GM23338 (cell line): ENCODE results near the gene THUMPD3. TPM values are rescaled to one million over a fixed set of nuclear protein-coding genes. Genes with fewer than 3 reads are reported as not detected.

Experiments
- ATAC-seq: fragments of 200-7000 bp; cut with Tn5 transposase; 3 replicates; pipeline ENCODE4 v1.9.1; 2020
- DNase-seq: peaks from one replicate; pipeline ENCODE4 v3.0.0-alpha.2; 2015; ENCODE audit warnings: low spot score
- H2AFZ ChIP-seq: fragments of 200-600 bp; sonication (generic); 2 replicates; pipeline ENCODE4 v1.8.0; 2016; ENCODE audit warnings: antibody characterized with exemption, mild to moderate bottlenecking, moderate library complexity
- H3F3A ChIP-seq: fragments of 200-600 bp; sonication (generic); replicated peaks from 2 replicates; pipeline ENCODE4 v1.8.0; 2017; ENCODE audit warnings: antibody characterized with exemption, mixed run types, low read depth
- H3K27ac ChIP-seq: fragments of 200-600 bp; sonication (generic); 2 replicates; pipeline ENCODE4 v1.6.1; 2016; ENCODE audit warnings: low read depth
- H3K27me3 ChIP-seq: fragments of 200-600 bp; sonication (generic); 2 replicates; pipeline ENCODE4 v1.8.0; 2016; ENCODE audit warnings: mild to moderate bottlenecking, mixed run types, moderate library complexity; ENCODE audit not compliant: insufficient read depth
- H3K36me3 ChIP-seq: fragments of 200-600 bp; sonication (generic); 2 replicates; pipeline ENCODE4 v1.8.0; 2016; ENCODE audit warnings: mild to moderate bottlenecking; ENCODE audit not compliant: insufficient read depth
- H3K4me1 ChIP-seq: fragments of 200-600 bp; sonication (generic); 2 replicates; pipeline ENCODE4 v1.8.0; 2016; ENCODE audit warnings: mild to moderate bottlenecking, moderate library complexity; ENCODE audit not compliant: insufficient read depth
- H3K4me2 ChIP-seq: fragments of 200-600 bp; sonication (generic); 2 replicates; pipeline ENCODE4 v1.7.1; 2017; ENCODE audit warnings: mixed run types
- H3K4me3 ChIP-seq: fragments of 200-600 bp; sonication (generic); 2 replicates; pipeline ENCODE4 v1.6.1; 2016; ENCODE audit warnings: mixed run types
- H3K79me2 ChIP-seq: fragments of 200-600 bp; sonication (generic); replicated peaks from 2 replicates; pipeline ENCODE4 v1.8.0; 2017; ENCODE audit warnings: mild to moderate bottlenecking; ENCODE audit not compliant: insufficient read depth
- H3K9me2 ChIP-seq: fragments of 200-600 bp; sonication (generic); 2 replicates; pipeline ENCODE4 v1.8.0; 2017; ENCODE audit not compliant: insufficient read depth
- H4K20me1 ChIP-seq: fragments of 200-600 bp; sonication (generic); replicated peaks from 2 replicates; pipeline ENCODE4 v1.8.0; 2017; ENCODE audit warnings: mild to moderate bottlenecking; ENCODE audit not compliant: insufficient read depth
- H3K27ac Mint-ChIP-seq: 2 replicates; pipeline ENCODE4 v1.8.0; 2020; ENCODE audit warnings: inconsistent platforms, mild to moderate bottlenecking, moderate library complexity, mixed read lengths
- H3K27me3 Mint-ChIP-seq: 3 replicates; pipeline ENCODE4 v1.8.0; 2022; ENCODE audit warnings: low read depth, mild to moderate bottlenecking, moderate library complexity, mixed read lengths, inconsistent platforms; ENCODE audit not compliant: insufficient read depth, poor library complexity
- H3K36me3 Mint-ChIP-seq: 3 replicates; pipeline ENCODE4 v1.8.0; 2021; ENCODE audit warnings: low read depth, mild to moderate bottlenecking, inconsistent platforms, moderate library complexity, mixed read lengths
- H3K4me1 Mint-ChIP-seq: 3 replicates; pipeline ENCODE4 v1.8.0; 2020; ENCODE audit warnings: mild to moderate bottlenecking, inconsistent platforms, mixed read lengths
- H3K4me3 Mint-ChIP-seq: 3 replicates; pipeline ENCODE4 v1.8.0; 2021; ENCODE audit warnings: moderate library complexity, mild to moderate bottlenecking, inconsistent platforms, mixed read lengths
- H3K9me3 Mint-ChIP-seq: 3 replicates; pipeline ENCODE4 v1.8.0; 2020; ENCODE audit warnings: moderate library complexity, mild to moderate bottlenecking, inconsistent platforms, mixed read lengths
- CREB1 ChIP-seq: fragments of 250-450 bp; sonication (Bioruptor Pico); IDR thresholded peaks from 2 replicates; pipeline ENCODE4 v1.5.0; 2020; ENCODE audit warnings: low read depth, mild to moderate bottlenecking, moderate library complexity
- EZH2 ChIP-seq: fragments of 200-600 bp; sonication (generic); IDR thresholded peaks from one replicate; pipeline ENCODE4 v1.8.0; 2017; ENCODE audit warnings: antibody characterized with exemption, mild to moderate bottlenecking, low read depth; ENCODE audit not compliant: unreplicated experiment
- EZH2phosphoT487 ChIP-seq: fragments of 200-600 bp; sonication (generic); IDR thresholded peaks from one replicate; pipeline ENCODE4 v1.8.1; 2018; ENCODE audit warnings: antibody characterized with exemption; ENCODE audit not compliant: unreplicated experiment
- JUNB ChIP-seq: IDR thresholded peaks from one replicate; pipeline ENCODE4 v1.6.1; 2016; ENCODE audit warnings: antibody characterized with exemption; ENCODE audit not compliant: unreplicated experiment
- NANOG ChIP-seq: IDR thresholded peaks from 2 replicates; pipeline ENCODE4 v1.6.1; 2016; ENCODE audit warnings: antibody characterized with exemption, borderline replicate concordance
- POLR2AphosphoS5 ChIP-seq: IDR thresholded peaks from 2 replicates; pipeline ENCODE4 v1.6.1; 2016; ENCODE audit warnings: antibody characterized with exemption, low read depth
- REST ChIP-seq: IDR thresholded peaks from one replicate; pipeline ENCODE4 v1.6.1; 2018; ENCODE audit warnings: antibody characterized with exemption; ENCODE audit not compliant: unreplicated experiment
- STAT1 ChIP-seq: IDR thresholded peaks from one replicate; pipeline ENCODE4 v1.6.1; 2016; ENCODE audit warnings: antibody characterized with exemption; ENCODE audit not compliant: unreplicated experiment
- ZNF114 ChIP-seq: fragments of 250-450 bp; sonication (Bioruptor Pico); IDR thresholded peaks from 2 replicates; pipeline ENCODE4 v1.5.0; 2020; ENCODE audit warnings: mild to moderate bottlenecking, moderate library complexity
- ZNF331 ChIP-seq: fragments of 250-450 bp; sonication (Bioruptor Pico); IDR thresholded peaks from 2 replicates; pipeline ENCODE4 v1.5.0; 2020; ENCODE audit warnings: low read depth, mild to moderate bottlenecking, moderate library complexity
- ZNF462 ChIP-seq: fragments of 250-450 bp; sonication (Bioruptor Pico); IDR thresholded peaks from 2 replicates; pipeline ENCODE4 v1.5.0; 2020; ENCODE audit warnings: mild to moderate bottlenecking, moderate library complexity
- polyA plus RNA-seq: library from polyadenylated mRNA; unstranded; fragments of >200 nt; fragmentation: Nextera tagmentation; extraction: Ambion mirVana; gene quantifications from 2 replicates; pipeline ENCODE4 v1.2.1, GENCODE V29; 2016
- total RNA-seq: library from RNA; depleted of rRNA; stranded (reverse); fragments of >200 nt; shearing (Covaris generic); gene quantifications from 2 replicates; pipeline ENCODE4 v1.2.3, GENCODE V29; 2014
- TF ChIP-seq, protein P1 (sequence below), 2 experiments: fragments of 200-600 bp in 1 of 2; sonication (generic) in 1 of 2; conservative IDR thresholded peaks; 2 replicates each; pipeline versions ENCODE4 v1.5.1 to v1.6.1; 2016 to 2017; ENCODE audit warnings: antibody characterized with exemption in 2 of 2, low read depth in 2 of 2, mild to moderate bottlenecking in 2 of 2, moderate library complexity in 1 of 2

THUMPD3 gene
- total and polyA plus RNA-seq, 2 experiments from 2014 or later, result 30.1 to 54.1 TPM

DNA sequence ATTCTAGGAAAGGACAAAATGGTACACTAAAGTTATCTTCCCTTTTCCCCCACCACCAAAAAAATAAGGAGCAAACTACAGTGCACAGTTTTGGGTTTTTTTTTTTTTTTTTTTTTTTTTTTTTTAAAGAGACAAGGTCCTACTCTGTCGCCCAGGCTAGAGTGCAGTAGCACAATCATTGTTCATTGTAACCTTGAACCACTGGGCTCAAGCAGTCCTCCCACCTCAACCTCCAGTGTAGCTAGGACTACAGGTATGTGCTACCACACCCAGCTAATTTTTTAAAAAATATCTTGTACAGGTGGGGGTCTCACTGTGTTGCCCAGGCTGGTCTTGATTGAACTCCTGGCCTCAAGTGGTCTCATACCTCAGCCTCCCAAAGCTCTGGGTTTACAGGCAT is 49.4 kb downstream of the THUMPD3 start (continued):
- TF ChIP-seq ZNF462 (no peak), ZNF331 (CRISPR knock-in tag) (no peak), JUNB (no peak), CREB1 (no peak), STAT1 (no peak), EZH2 (no peak)
- TF ChIP-seq, protein P1, sequence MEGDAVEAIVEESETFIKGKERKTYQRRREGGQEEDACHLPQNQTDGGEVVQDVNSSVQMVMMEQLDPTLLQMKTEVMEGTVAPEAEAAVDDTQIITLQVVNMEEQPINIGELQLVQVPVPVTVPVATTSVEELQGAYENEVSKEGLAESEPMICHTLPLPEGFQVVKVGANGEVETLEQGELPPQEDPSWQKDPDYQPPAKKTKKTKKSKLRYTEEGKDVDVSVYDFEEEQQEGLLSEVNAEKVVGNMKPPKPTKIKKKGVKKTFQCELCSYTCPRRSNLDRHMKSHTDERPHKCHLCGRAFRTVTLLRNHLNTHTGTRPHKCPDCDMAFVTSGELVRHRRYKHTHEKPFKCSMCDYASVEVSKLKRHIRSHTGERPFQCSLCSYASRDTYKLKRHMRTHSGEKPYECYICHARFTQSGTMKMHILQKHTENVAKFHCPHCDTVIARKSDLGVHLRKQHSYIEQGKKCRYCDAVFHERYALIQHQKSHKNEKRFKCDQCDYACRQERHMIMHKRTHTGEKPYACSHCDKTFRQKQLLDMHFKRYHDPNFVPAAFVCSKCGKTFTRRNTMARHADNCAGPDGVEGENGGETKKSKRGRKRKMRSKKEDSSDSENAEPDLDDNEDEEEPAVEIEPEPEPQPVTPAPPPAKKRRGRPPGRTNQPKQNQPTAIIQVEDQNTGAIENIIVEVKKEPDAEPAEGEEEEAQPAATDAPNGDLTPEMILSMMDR (conservative IDR thresholded peaks at IDR 0.05; ENCODE audit: low read depth in 2 of 2), result no peak

- Histone ChIP-seq H3K4me1 (peaks cover 11% of the 10 kb centered on the region), H2AFZ (no peak overlapping the region), H3F3A (no peaks in the 10 kb centered on the region), H3K4me3 (no peak overlapping the region), H3K9me2 (no peaks in the 10 kb centered on the region), H3K79me2 (peaks cover 100% of the 10 kb centered on the region), H3K27me3 (no peaks in the 10 kb centered on the region), H3K27ac (0 out of 2 replicates have a peak overlapping the region, but pooled peaks have one; percentile 26), H4K20me1 (peaks cover 60% of the 10 kb centered on the region), H3K36me3 (no peaks in the 10 kb centered on the region), H3K4me2 (no peak overlapping the region)
- H3K27me3 Mint-ChIP-seq, result peaks cover 9% of the 10 kb centered on the region
- H3K9me3 Mint-ChIP-seq, result no peaks in the 10 kb centered on the region
- peaks cover 34% of the 10 kb centered on the region for H3K4me1 Mint-ChIP-seq
- ATAC-seq (no peak), DNase-seq (no peak)
- no peak overlapping the region for H3K4me3 Mint-ChIP-seq
- peaks cover 6% of the 10 kb centered on the region; the same call in 2 of the 3 replicates for H3K36me3 Mint-ChIP-seq
- H3K27ac Mint-ChIP-seq, result no peak overlapping the region
- no peak for TF ChIP-seq JUNB
- TF ChIP-seq ZNF114 (CRISPR knock-in tag), result no peak
- no peak for TF ChIP-seq EZH2phosphoT487
- TF ChIP-seq NANOG, result no peak
- no peak for TF ChIP-seq EZH2
- no peak for TF ChIP-seq REST
- no peak for TF ChIP-seq STAT1
- no peak for TF ChIP-seq ZNF331 (CRISPR knock-in tag)
- no peak for TF ChIP-seq POLR2AphosphoS5
- TF ChIP-seq, protein P1 (conservative IDR thresholded peaks at IDR 0.05; ENCODE audit: low read depth in 2 of 2), result no peak
These were observed 52.0 kb downstream of the THUMPD3 start for GRCh38 chr3:9414826-9415225.
